ENCODE measurements around the gene TARDBP. TPM values are rescaled to one million over a fixed set of nuclear protein-coding genes. Genes with fewer than 3 reads are reported as not detected.

TARDBP gene
- total and polyA plus RNA-seq, 9 of the 15 experiments (the other 6 are each of a cell fraction or from before 2014, with no cell fraction given) = 122 to 515 (median 243) TPM

DNA sequence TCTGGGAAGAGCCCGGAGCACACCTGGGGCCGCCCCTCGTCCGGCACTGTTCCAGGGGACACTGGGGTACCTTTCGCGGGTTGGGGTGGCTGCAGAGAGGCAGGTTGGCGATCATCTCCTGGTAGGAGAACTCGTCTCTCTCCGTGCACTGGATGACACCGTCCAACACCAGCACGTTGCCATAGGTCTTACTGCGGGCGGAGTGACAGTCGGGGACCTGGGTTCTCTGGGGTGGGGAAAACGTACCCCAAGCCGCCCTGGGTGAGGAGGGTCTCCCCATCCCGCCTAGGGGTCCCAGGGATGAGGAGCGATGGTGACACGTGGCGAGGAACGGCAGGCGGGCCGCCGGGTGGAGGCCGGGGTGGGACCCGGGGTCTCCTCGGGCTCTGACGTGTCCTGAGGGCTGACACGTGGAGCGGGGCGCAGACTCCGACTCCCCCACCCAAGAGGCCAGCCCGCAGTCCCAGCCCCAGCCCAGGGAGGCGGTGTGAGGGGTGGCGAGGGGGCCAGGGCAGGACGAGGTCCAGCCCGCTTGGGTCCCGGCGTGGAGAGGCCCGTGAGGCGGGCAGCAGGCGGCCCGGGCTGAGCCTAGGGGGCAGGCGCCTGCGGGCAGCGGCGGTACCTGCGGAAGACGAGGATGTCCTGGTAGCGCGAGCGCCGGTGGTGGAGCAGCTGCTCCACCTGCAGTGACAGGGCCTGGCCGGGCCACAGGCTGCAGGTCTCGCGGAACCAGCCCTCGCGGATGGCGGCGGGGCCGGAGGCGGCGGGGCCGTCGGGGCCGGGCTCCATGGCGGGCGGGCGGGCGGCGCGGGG lies 46.9 kb downstream of the TARDBP start (continued):
- TF ChIP-seq, protein P1, sequence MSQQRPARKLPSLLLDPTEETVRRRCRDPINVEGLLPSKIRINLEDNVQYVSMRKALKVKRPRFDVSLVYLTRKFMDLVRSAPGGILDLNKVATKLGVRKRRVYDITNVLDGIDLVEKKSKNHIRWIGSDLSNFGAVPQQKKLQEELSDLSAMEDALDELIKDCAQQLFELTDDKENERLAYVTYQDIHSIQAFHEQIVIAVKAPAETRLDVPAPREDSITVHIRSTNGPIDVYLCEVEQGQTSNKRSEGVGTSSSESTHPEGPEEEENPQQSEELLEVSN (IDR thresholded peaks at IDR 0.05; ENCODE audit: borderline replicate concordance in 1 of 2, extremely low read depth in 1 of 2, insufficient read depth in 1 of 2, insufficient read length in 1 of 2, low read depth in 1 of 2, low read length in 1 of 2, poor library complexity in 1 of 2, severe bottlenecking in 1 of 2) = no peak
- TF ChIP-seq TOE1 (IDR thresholded peaks at IDR 0.05; ENCODE audit: borderline replicate concordance) = no peak
- TF ChIP-seq TOE1 (CRISPR knock-in tag; IDR thresholded peaks at IDR 0.05; ENCODE audit: borderline replicate concordance, low read depth) = no peak
- no peak for TF ChIP-seq THRAP3 (IDR thresholded peaks at IDR 0.05; ENCODE audit: borderline replicate concordance)
- no peak for TF ChIP-seq GATAD2A (IDR thresholded peaks at IDR 0.05)
- TF ChIP-seq HDAC2 (IDR thresholded peaks at IDR 0.05) = no peak
- no peak for TF ChIP-seq CHD2 (IDR thresholded peaks at IDR 0.05; ENCODE audit: low read depth, low read length)
- no peak for TF ChIP-seq ZC3H8 (IDR thresholded peaks at IDR 0.05)
- no peak for TF ChIP-seq SIRT6 (IDR thresholded peaks at IDR 0.05; ENCODE audit: low read depth, low read length)
- no peak for TF ChIP-seq HMG20A (CRISPR knock-in tag; conservative IDR thresholded peaks at IDR 0.05)
- TF ChIP-seq NONO (IDR thresholded peaks at IDR 0.05; ENCODE audit: low read depth in 2 of 2, low read length in 1 of 2) = peak in 1 of 2 experiments; percentile 57; a peak in 2 of 4 replicates
- TF ChIP-seq ZNF561 (CRISPR knock-in tag; conservative IDR thresholded peaks at IDR 0.05) = no peak
- TF ChIP-seq SIN3B (IDR thresholded peaks at IDR 0.05; ENCODE audit: low read depth) = no peak
- TF ChIP-seq STAT5A (IDR thresholded peaks at IDR 0.05; ENCODE audit: borderline replicate concordance, low read length) = no peak
- TF ChIP-seq NCOR1 (IDR thresholded peaks at IDR 0.05) = no peak
- no peak for TF ChIP-seq KLF13 (tag; IDR thresholded peaks at IDR 0.05; ENCODE audit: borderline replicate concordance, low read depth)
- TF ChIP-seq, protein P2, sequence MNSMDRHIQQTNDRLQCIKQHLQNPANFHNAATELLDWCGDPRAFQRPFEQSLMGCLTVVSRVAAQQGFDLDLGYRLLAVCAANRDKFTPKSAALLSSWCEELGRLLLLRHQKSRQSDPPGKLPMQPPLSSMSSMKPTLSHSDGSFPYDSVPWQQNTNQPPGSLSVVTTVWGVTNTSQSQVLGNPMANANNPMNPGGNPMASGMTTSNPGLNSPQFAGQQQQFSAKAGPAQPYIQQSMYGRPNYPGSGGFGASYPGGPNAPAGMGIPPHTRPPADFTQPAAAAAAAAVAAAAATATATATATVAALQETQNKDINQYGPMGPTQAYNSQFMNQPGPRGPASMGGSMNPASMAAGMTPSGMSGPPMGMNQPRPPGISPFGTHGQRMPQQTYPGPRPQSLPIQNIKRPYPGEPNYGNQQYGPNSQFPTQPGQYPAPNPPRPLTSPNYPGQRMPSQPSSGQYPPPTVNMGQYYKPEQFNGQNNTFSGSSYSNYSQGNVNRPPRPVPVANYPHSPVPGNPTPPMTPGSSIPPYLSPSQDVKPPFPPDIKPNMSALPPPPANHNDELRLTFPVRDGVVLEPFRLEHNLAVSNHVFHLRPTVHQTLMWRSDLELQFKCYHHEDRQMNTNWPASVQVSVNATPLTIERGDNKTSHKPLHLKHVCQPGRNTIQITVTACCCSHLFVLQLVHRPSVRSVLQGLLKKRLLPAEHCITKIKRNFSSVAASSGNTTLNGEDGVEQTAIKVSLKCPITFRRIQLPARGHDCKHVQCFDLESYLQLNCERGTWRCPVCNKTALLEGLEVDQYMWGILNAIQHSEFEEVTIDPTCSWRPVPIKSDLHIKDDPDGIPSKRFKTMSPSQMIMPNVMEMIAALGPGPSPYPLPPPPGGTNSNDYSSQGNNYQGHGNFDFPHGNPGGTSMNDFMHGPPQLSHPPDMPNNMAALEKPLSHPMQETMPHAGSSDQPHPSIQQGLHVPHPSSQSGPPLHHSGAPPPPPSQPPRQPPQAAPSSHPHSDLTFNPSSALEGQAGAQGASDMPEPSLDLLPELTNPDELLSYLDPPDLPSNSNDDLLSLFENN (IDR thresholded peaks at IDR 0.05; ENCODE audit: low read depth in 2 of 2, low read length in 2 of 2) = no peak
- peak; percentile 76 for TF ChIP-seq MYC (IDR thresholded peaks at IDR 0.05; ENCODE audit: low read depth, low read length)
- 0 out of 2 replicates have a peak, but pooled peaks have one; percentile 38 for TF ChIP-seq MYC (CRISPR knock-in tag; IDR thresholded peaks at IDR 0.05; ENCODE audit: borderline replicate concordance, low read depth)
- no peak for TF ChIP-seq TAF7 (tag; IDR thresholded peaks at IDR 0.05)

Data from K562 (cell line).